Measurements from ENCODE around the gene FHIP2A.
"Not testable (repeated sequence)": the region's sequence is repeated elsewhere in the genome, so short reads cannot be mapped to it uniquely, and the experiment has no call there.

The FHIP2A gene, protein sequence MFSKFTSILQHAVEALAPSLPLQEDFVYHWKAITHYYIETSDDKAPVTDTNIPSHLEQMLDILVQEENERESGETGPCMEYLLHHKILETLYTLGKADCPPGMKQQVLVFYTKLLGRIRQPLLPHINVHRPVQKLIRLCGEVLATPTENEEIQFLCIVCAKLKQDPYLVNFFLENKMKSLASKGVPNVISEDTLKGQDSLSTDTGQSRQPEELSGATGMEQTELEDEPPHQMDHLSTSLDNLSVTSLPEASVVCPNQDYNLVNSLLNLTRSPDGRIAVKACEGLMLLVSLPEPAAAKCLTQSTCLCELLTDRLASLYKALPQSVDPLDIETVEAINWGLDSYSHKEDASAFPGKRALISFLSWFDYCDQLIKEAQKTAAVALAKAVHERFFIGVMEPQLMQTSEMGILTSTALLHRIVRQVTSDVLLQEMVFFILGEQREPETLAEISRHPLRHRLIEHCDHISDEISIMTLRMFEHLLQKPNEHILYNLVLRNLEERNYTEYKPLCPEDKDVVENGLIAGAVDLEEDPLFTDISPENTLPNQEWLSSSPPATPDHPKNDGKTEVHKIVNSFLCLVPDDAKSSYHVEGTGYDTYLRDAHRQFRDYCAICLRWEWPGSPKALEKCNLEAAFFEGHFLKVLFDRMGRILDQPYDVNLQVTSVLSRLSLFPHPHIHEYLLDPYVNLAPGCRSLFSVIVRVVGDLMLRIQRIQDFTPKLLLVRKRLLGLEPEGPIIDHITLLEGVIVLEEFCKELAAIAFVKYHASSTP

DNA sequence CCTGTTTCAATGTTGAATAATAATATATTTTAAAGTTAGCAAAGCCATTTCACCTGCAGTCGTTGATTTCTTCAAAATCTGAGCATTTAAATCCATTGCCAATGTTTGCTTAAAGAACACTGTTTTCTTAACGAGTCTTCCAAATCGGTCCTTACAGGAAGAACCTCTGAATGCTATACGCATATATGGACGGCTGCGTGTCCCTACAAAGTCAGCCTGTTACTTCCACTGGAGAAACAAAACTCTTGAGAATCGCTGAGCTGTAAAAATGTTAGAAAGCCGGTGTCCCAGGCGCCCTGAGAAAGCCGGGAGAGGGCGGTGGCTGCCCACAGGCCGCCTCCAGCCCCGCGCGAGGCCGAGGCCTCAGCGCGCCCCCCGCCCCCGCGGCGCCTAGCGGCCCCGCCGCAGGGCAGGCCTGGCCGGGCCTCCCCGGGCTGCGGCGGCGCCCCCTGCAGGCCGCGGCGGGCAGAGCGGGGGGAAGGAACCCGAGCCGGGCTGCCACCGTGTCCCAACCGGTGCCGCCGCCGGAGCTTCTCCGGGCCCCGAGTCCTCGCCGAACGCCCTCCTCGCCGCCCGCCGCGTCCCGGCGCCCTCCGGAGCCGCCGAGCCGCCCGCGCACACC, at the start of gene FHIP2A:
FHIP2A (plus strand) TSS at position 488 of the 622 bp plus-strand sequence. CDS start 299 bp downstream, outside the sequence.
- DNase-seq, result peak; percentile 85

DNA sequence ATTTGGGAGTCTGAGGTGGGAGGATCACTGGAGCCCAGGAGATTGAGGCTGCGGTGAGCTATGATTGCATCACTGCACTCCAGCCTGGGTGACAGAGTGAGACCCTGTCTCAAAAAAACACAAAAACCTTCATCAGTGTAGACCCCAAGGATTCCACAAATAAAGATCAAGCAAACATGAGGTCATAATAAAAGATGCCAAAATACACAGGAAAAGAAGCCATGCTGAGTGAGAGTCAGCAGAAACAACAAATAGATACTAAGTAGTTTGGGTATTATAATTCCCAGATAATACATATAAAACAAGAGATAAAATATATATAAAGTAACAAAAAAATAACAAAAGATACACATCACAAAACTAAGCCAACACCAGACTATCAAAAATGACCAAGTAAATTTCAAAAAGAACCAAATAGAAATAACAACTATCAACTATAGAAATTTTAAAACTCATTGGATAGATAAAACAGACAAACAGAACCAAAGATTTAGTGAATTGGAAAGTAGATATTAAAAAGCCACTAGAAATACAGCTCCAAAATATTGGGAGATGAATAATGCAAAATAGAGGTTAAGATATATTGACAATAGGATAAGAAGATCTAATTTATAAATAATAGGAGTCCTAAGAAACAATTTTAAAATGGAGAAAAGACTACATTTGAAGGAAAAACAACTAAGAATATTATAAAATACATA, 48.9 kb upstream of the FHIP2A start:
- no peak for DNase-seq

DNA sequence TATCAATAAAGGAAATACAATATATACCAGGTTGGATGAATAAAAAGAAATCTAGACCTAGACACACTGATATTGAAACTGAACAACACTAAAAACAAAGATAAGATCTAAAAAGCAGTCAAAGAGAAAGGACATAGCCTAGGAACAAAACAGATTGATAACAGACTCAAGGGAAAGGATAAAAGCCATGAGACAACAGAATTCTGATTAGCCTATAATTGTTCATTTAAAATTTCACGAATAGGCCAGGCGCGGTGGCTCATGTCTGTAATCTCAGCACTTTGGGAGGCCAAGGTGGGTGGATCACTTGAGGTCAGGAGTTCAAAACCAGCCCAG, 48.4 kb upstream of the FHIP2A start:
- no peak for DNase-seq

DNA sequence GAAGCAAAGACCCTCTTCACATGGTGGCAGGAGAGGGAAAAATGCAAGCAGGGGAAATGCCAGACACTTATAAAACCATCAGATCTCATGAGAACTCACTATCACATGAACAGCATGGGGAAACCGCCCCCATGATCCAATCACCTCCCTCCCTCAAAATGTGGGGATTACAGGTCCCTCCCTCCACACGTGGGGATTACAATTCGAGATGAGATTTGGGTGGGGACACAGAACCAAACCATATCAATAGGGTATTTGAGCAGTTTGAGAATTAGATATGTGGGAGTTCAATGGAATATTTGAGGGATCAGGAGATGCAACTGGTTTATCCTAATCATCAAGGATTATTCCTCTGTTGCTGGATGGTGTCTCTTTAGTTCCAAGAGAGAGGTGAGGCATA, 46.5 kb upstream of the FHIP2A start:
- not testable (repeated sequence) for DNase-seq

DNA sequence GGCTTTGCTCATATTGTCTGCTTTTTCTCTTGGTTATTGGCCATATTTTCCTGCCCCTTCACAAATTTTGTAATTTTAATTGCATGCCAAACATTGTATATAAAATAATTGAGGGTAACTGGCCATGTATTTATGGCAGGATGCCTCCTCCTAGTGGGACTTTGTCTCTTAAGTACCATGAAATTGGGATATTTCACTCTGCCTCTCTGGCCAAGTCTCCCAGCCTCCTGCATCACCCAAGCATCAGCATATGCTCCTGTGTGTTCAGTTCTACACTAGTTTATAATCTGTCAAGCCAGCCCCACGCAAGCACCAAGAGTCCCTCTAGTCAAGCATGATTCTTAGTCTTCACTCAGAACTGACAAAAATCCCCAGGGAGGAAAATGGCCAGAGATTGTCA, 44.2 kb upstream of the FHIP2A start:
- no peak for DNase-seq

DNA sequence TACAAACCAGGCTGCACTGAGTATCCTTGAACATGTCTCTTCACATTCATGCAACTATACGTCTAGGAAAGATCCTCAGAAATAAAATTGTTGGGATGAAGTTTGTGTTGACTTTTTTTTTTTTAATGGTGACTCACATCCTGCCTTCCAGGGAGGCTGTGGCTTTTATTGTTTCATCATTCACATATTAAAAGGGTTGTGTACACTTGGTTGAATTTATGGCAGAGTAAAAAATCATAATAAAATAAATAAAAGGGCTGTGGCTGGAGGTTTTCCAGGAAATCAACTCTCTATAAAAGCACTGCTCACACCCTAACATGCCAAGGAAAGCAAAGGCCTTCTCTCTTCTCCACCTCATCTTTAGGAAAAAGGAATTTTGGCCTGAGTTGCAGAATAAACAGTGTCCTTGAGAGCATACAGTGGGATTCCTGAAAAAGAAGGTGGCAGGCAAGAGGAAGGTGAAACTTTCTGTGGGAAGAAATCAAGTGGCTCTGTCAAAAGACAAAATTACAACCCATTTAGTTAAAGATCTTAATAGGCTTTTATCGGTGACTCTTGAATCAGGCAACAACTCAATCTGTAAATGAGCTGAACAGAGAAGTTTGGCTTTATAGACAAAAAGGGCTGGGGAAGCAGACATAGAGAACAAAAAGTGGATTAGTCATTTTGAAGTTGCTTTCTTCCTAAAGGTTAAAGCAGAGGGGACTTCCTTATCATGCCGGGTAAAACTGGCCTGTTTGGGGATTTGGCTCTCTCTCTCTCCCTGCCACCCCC, 41.6 kb upstream of the FHIP2A start:
- no peak for DNase-seq

DNA sequence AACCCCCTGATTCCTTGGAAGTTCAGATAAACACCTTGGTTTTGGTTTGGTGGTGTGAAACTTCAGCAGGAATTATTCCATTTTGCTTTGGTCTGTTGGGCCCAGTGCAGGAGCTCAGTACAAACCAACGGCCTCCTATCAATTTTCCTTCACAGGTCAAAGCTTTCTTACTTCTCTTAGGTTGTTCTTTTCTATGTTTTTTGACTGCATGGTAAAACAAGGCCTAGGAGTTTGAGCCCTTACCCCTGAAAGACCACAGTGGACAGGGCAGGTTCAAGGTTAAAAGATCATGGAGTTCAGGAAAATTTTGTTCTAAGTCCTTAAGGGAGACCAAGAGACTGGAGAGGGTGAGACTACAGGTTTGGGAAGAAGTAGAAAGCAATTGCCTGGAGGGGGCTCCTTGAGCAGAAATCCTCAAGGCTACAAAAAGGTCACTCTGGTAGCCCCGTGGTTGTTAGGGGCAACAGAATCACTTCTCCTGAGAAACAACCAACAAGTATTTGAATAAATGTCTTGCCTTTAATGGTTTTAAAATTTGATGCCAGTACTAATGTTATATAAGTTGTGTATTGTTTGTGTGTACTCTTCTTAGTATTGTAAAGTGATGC, 40.9 kb upstream of the FHIP2A start:
- no peak for DNase-seq

DNA sequence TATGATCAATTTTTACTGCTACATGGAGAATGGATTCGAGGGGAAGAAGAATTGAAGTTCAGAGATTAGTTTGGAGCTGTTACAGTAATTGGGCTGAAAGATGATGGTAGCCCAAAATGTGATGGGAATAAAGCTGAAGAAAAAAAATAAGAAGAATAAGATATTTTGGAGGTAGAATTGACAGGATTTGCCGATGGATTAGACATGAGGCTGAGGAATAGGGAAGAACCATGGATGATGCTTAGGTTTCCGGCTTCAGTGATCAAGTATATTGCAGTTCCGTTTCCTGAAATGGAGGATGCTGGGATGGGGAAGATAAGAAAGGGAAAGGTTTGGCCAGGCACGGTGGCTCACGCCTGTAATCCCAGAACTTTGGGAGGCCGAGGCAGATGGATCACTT, 38.9 kb upstream of the FHIP2A start:
- DNase-seq, result no peak

DNA sequence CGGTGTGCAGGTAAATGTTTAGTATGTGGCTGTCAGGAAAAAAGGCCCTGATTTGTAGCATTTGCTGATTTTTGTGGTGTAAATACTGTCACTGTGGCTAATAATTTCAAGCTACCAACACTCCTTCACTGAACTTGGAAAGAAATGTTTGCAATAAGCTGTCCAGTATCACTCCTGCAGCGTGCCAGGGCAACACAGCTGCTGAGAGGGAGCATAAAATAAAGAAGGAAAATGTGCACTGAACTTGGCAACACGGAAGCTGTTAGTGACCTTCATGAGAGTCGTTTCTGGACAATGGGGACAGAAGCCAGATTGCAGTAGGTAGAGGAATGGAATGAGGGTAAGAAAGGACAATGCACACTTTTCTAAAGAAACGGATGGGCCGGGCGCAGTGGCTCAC, 37.9 kb upstream of the FHIP2A start:
- no peak for DNase-seq

DNA sequence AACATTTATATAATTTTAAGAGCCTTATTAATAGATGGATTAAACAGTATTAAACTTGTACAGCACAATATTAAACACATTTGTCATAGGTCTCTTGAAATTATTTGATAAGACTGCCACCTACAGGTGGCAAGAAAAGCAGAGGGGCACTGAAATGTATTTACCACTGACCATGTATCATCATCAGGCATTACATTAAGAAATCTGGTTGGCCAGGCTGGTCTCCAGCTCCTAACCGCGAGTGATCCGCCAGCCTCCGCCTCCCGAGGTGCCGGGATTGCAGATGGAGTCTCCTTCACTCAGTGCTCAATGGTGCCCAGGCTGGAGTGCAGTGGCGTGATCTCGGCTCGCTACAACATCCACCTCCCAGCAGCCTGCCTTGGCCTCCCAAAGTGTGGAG, 35.1 kb upstream of the FHIP2A start:
- not testable (repeated sequence) for DNase-seq

DNA sequence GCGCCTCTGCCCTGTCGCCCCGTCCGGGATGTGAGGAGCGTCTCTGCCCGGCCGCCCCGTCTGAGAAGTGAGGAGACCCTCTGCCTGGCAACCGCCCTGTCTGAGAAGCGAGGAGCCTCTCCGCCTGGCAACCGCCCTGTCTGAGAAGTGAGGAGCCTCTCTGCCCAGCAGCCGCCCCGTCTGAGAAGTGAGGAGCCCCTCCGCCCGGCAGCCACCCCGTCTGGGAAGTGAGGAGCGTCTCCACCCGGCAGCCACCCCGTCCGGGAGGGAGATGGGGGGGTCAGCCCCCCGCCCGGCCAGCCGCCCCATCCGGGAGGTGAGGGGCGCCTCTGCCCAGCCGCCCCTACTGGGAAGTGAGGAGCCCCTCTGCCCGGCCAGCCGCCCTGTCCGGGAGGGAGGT, 34.4 kb upstream of the FHIP2A start:
- DNase-seq, result not testable (repeated sequence)

DNA sequence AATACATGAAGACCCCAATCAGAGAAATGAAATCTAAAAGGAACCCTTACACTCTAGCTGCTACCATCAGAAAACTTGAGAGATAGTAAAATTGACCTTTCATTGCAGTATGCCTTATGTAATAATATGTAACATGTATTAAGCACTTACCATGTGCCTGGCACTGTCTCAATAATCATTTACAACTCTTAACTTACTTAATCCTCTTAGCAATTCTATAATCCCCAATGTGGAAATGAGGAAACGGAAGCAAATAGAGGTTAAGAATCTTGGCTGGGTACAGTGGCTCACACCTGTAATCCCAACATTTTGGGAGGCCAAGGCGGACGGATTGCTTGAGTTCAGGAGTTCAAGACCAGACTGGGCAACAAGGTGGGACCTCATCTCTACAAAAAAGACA, 29.8 kb upstream of the FHIP2A start:
- DNase-seq, result no peak

DNA sequence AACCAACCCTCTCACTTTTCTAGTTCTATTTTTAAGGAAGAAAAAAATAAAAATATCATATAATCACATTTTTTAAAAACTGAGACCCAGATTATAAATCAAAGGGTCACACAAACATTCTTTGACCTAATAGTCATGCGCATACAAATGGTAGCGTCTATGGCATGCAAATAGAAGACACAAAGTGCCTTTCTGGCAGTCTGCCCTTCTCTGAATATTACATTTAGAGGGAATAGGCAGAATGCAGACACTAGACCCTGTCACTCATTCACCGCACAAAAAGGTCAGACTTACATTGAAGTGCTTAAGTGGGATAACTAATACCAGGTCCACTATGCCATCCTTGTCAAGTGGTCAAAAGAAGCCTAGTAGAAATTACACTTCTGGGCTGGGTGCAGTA, 26.5 kb upstream of the FHIP2A start:
- DNase-seq, result no peak

DNA sequence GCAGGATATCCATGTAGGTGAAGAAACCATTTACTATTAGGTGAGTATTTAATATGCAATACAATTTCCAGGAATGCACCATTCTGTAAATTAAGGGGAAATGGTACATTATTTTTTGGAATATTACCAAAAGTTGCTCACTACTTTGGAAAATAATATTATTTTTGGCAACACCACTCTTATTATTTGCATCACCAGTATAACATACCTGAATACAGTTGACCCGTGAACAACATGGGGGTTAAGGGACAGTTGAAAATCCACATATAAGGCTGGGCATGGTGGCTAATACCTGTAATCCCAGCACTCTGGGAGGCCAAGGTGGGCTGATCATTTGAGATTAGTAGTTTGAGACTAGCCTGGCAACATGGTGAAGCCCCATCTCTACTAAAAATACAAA, 21.2 kb upstream of the FHIP2A start:
- DNase-seq, result no peak

DNA sequence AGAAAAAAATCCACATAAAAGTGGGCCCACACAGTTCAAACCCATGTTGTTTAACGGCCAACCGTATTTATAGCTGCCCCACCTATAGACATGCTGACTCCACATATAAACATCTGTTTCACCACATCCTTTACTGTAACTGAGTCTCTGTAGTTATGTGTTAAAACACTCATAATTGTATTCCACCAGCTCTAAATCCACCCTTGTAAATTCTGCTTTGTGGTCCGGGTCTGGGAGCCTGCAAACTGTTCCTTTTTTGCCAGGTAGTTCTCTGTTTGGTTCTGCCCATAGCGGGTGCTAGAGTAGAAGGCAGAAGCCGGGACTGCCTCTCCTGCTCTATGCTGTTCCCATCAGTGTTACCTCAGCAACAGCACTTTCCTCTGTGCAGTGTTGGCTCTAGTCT, 20.2 kb upstream of the FHIP2A start:
- peak; percentile 10 for DNase-seq

DNA sequence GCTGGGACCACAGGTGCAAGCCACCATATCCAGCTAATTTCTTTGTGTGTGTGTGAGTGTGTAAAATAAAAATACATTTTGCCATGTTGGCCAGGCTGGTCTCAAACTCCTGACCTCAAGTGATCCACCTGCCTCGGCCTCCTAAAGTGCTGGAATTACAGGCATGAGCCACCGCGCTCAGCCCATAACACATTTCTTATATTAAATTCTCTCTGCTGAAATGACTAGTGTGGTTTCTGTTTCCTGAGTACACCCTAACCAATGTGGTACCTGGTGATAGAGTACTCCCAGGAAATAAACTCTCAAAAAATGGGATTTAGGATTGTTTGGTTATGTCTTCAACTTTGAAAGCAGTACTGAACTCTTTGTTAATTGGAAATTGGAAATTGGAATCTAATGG, 19.4 kb upstream of the FHIP2A start:
- DNase-seq, result no peak

DNA sequence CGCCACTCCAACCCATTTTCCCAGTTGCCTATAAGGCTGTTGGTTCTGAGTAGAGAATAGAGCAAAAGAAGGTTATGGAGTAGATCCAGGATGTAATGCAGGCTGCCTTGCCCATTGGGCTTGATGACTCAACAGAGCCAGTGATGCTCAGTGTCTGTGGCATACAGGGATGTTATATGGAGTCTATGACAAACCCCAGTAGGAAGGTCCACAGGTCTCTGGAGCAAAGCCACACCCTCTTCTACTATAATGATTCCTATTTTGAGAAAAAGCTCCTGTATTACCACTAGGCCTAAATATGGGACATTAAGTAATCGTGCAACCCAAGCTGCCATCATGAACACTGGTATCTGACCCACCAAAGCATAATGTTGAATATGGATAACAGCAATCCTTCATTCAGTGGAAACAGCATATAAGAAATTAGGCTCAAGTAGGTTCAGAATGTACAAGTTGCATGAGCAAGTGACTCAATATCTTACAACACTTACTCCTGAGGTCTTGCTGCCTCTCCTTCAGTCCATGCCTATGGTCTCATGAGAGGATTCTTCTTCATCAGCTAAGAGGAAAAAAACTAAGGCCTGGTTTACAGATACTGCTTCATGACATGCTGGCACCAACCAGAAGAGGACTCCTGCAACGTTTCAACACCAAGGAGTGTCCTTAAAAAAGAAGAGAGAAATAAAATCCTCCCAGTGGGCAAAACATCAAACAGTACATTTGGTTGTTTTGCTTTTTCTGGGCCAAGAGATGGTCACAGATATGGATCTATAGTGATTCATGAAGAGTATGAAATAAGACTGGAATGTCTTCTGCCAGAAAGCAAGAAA, 14.8 kb upstream of the FHIP2A start:
- no peak for DNase-seq

DNA sequence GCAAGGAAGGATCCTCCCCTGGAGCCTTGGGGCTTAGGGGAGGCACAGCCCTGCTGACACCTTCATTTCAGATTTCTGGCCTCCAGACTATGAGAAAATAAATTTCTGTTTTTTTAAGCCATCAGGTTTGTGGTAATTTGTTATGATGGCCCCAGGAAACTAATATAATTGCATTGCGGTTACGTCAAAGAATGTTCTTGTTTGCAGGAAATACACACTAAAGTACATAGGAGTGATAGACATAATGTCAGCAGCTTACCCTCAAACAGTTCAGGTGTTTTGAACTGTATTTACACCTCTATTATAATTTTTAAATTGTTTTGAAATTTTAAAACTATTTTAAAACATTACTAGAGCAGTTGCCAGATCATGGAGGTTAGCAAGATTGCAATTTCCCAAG, 12.6 kb upstream of the FHIP2A start:
- no peak for DNase-seq

DNA sequence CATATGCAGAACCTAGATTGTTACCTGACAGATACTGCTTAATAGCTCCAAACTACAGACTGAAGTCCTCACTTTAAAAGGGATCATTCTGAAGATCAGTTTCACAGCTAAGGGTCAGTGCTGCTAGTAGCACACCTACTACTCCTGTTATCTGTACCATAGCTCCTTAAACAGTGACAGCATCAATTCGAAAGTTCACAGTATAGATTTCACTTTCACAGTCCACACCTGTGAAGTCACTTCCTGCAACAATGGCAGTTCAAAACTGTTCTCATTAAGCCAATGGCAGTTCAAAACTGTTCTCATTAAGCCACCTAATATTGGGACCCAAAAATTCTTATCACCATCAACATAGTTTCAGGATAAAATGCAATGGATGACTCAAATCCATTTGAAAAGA, 10.7 kb upstream of the FHIP2A start:
- DNase-seq, result no peak

DNA sequence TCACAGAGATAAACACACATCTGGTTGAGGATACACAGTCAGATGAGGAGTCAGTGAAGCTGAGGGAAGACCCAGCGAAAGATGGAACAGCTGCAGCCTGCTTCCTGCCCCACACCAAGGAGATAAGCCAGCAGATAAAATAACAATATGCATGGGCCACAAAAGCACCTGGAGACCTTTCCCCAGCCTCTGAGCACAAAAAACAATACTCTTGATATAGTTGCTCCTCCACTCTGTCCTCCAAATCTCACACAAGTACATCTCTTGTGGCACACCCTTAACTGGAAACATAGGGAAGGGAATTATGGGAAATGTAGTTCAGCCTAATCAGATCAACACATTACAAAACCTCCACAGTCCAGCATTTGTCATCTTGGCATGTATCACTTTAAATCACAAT, 9.7 kb upstream of the FHIP2A start:
- no peak for DNase-seq

DNA sequence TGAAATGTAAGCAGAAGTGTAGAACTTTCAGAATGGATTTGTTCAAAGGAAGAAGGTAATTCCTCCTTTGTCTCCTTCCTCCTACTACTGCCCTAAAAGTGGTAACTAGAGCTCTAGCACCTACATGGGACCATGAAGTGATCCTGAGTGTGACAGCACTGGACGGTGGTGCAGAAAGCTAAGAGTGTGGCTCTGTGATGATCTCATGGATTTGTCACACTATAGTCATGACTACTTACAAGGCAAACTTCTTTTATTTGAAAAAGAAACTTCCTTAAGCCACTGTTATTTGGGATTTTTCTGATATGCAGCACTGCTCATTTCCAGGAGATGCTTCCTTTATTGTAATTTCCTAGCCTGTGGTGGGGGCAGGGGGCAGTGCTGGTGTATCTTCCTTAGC, 5.8 kb upstream of the FHIP2A start:
- DNase-seq, result no peak

All from activated CD4-positive, alpha-beta T cell treated with anti-CD3 and anti-CD28 coated beads for 48 hours (primary cell).